ENCODE measurements around the gene NDST1. TPM values are rescaled to one million over a fixed set of nuclear protein-coding genes. Genes with fewer than 3 reads are reported as not detected.

Gene NDST1
- total RNA-seq, 1 donor from 2014 or later = 132 TPM

- Mint-ChIP-seq H3K4me3 (no peak overlapping the region), H3K36me3 (peaks cover 5% of the 10 kb centered on the region), H3K27ac (peak overlapping the region; percentile 77), H3K4me1 (peaks cover 64% of the 10 kb centered on the region), H3K27me3 (ENCODE audit: low read depth) (no peaks in the 10 kb centered on the region), H3K9me3 (no peaks in the 10 kb centered on the region)
- TF ChIP-seq CTCF (IDR thresholded peaks at IDR 0.05; ENCODE audit: unreplicated experiment) = no peak
- no peak for DNase-seq (ENCODE audit: low spot score in 2 of 2, unreplicated experiment in 2 of 2)
These were observed 16.1 kb upstream of the NDST1 start for GRCh38 chr5:150491876-150492275.

- Mint-ChIP-seq H3K4me1 (peaks cover 63% of the 10 kb centered on the region), H3K36me3 (peaks cover 5% of the 10 kb centered on the region), H3K27ac (peak overlapping the region; percentile 77), H3K27me3 (ENCODE audit: low read depth) (no peaks in the 10 kb centered on the region), H3K4me3 (no peak overlapping the region), H3K9me3 (no peaks in the 10 kb centered on the region)
- no peak for TF ChIP-seq CTCF (IDR thresholded peaks at IDR 0.05; ENCODE audit: unreplicated experiment)
- no peak for DNase-seq (ENCODE audit: low spot score in 2 of 2, unreplicated experiment in 2 of 2)
These were observed 15.3 kb upstream of the NDST1 start for GRCh38 chr5:150492621-150493020.

GRCh38 chr5:150496098-150496497 lies 11.8 kb upstream of the NDST1 start:
- Mint-ChIP-seq H3K4me3 (no peak overlapping the region), H3K9me3 (no peaks in the 10 kb centered on the region), H3K4me1 (peaks cover 57% of the 10 kb centered on the region), H3K36me3 (peaks cover 5% of the 10 kb centered on the region), H3K27ac (peak overlapping the region; percentile 56), H3K27me3 (ENCODE audit: low read depth) (no peaks in the 10 kb centered on the region)
- DNase-seq (ENCODE audit: low spot score in 2 of 2, unreplicated experiment in 2 of 2) = no peak
- TF ChIP-seq CTCF (IDR thresholded peaks at IDR 0.05; ENCODE audit: unreplicated experiment) = no peak

- Mint-ChIP-seq H3K4me3 (no peak overlapping the region), H3K27ac (peak overlapping the region; percentile 30), H3K27me3 (ENCODE audit: low read depth) (no peaks in the 10 kb centered on the region), H3K36me3 (peaks cover 5% of the 10 kb centered on the region), H3K4me1 (peaks cover 57% of the 10 kb centered on the region), H3K9me3 (no peaks in the 10 kb centered on the region)
- DNase-seq (ENCODE audit: low spot score in 2 of 2, unreplicated experiment in 2 of 2) = no peak
- no peak for TF ChIP-seq CTCF (IDR thresholded peaks at IDR 0.05; ENCODE audit: unreplicated experiment)
These were observed 11.4 kb upstream of the NDST1 start for GRCh38 chr5:150496534-150496933.

GRCh38 chr5:150497274-150497988 lies 10.5 kb upstream of the NDST1 start:
- H3K27ac Mint-ChIP-seq = peak overlapping the region; percentile 81
- TF ChIP-seq CTCF (IDR thresholded peaks at IDR 0.05; ENCODE audit: unreplicated experiment) = no peak
- H3K36me3 Mint-ChIP-seq = peaks cover 5% of the 10 kb centered on the region
- H3K9me3 Mint-ChIP-seq = no peaks in the 10 kb centered on the region
- H3K4me3 Mint-ChIP-seq = no peak overlapping the region
- H3K27me3 Mint-ChIP-seq (ENCODE audit: low read depth) = no peaks in the 10 kb centered on the region
- H3K4me1 Mint-ChIP-seq = peaks cover 55% of the 10 kb centered on the region
- DNase-seq (ENCODE audit: low spot score in 2 of 2, unreplicated experiment in 2 of 2) = no peak
